ENCODE data around the gene MRPS18A. TPM values are rescaled to one million over a fixed set of nuclear protein-coding genes. Genes with fewer than 3 reads are reported as not detected.

MRPS18A gene
- total and polyA plus RNA-seq, 9 of the 15 experiments (the other 6 are each of a cell fraction or from before 2014, with no cell fraction given) = 87.5 to 243 (median 125) TPM

DNA sequence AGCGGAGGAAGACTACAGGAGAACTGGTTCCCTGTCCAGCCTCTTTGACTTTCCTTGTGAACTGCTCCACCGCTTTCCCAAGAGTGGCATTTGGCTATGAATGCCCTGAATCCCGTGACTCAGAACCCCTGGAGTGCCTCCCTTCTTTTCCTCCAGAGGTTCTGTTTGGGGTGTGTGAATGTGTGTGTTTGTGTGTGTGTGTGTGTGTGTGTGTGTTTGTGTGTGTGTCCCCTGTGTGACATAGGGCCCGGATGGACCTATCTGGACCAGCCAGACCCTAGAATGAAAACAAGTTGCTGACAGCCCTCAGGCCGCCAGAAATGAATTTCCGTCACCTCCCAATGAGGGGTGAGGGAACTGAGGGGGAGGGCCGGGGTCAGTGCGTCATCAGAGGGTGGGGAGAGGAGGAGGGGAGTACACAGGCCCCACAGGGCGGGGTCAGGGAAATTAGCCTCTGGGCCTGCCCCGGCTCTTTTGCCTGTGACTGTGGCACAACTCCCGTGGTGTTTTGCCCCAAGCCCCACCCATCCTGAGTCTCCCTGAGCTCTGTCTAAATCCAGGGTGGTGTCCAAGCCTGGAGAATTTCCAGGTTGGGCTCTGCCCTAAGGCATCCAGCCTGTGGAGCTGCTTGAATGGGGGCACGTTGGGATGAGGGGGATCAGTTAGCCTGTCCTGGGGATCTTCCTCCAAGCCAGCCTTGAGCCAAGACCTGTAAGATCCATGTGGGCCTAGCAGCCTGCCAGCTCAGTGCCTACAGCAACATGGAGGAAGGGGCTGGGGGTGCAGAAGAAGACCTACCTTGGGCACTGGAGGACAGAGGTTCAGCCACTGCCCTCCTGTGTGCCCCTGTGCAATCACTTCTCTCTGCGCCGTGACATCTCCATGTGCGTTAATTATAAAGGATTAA lies 15.2 kb upstream of the MRPS18A start (continued):
- TF ChIP-seq, protein P1, sequence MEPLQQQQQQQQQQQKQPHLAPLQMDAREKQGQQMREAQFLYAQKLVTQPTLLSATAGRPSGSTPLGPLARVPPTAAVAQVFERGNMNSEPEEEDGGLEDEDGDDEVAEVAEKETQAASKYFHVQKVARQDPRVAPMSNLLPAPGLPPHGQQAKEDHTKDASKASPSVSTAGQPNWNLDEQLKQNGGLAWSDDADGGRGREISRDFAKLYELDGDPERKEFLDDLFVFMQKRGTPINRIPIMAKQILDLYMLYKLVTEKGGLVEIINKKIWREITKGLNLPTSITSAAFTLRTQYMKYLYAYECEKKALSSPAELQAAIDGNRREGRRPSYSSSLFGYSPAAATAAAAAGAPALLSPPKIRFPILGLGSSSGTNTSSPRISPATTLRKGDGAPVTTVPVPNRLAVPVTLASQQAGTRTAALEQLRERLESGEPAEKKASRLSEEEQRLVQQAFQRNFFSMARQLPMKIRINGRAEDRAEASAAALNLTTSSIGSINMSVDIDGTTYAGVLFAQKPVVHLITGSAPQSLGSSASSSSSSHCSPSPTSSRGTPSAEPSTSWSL (CRISPR knock-in tag; IDR thresholded peaks at IDR 0.05; ENCODE audit: borderline replicate concordance) = no peak
- peak; percentile 79; the same call in 1 of the 2 replicates for TF ChIP-seq ZNF395 (CRISPR knock-in tag; IDR thresholded peaks at IDR 0.05)
- TF ChIP-seq, protein P2, sequence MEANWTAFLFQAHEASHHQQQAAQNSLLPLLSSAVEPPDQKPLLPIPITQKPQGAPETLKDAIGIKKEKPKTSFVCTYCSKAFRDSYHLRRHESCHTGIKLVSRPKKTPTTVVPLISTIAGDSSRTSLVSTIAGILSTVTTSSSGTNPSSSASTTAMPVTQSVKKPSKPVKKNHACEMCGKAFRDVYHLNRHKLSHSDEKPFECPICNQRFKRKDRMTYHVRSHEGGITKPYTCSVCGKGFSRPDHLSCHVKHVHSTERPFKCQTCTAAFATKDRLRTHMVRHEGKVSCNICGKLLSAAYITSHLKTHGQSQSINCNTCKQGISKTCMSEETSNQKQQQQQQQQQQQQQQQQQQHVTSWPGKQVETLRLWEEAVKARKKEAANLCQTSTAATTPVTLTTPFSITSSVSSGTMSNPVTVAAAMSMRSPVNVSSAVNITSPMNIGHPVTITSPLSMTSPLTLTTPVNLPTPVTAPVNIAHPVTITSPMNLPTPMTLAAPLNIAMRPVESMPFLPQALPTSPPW (CRISPR knock-in tag; IDR thresholded peaks at IDR 0.05) = peak; percentile 99
- no peak; the same call in 1 of the 2 replicates for TF ChIP-seq GABPA (tag; conservative IDR thresholded peaks at IDR 0.05; ENCODE audit: low read depth)
- no peak for TF ChIP-seq TCF7 (IDR thresholded peaks at IDR 0.05; ENCODE audit: borderline replicate concordance)
- TF ChIP-seq, protein P3, sequence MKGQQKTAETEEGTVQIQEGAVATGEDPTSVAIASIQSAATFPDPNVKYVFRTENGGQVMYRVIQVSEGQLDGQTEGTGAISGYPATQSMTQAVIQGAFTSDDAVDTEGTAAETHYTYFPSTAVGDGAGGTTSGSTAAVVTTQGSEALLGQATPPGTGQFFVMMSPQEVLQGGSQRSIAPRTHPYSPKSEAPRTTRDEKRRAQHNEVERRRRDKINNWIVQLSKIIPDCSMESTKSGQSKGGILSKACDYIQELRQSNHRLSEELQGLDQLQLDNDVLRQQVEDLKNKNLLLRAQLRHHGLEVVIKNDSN (CRISPR knock-in tag; IDR thresholded peaks at IDR 0.05) = no peak; the same call in 1 of the 2 replicates
- peak; percentile 54; the same call in 1 of the 2 replicates for TF ChIP-seq NFRKB (IDR thresholded peaks at IDR 0.05; ENCODE audit: low read depth)
- no peak for TF ChIP-seq TAF15 (IDR thresholded peaks at IDR 0.05; ENCODE audit: low read depth, low read length)
- no peak for TF ChIP-seq MCM2 (IDR thresholded peaks at IDR 0.05; ENCODE audit: low read depth)
- no peak for TF ChIP-seq KLF13 (tag; IDR thresholded peaks at IDR 0.05; ENCODE audit: borderline replicate concordance, low read depth)
- TF ChIP-seq BCLAF1 (IDR thresholded peaks at IDR 0.05; ENCODE audit: borderline replicate concordance in 1 of 2, control insufficient read depth in 1 of 2, low read depth in 2 of 2, low read length in 1 of 2) = peak; percentile 64 to 81; a peak in 2 of 4 replicates
- TF ChIP-seq RBBP5 (IDR thresholded peaks at IDR 0.05; ENCODE audit: borderline replicate concordance, insufficient read depth, low read length, poor library complexity, severe bottlenecking) = peak; percentile 64
- peak; percentile 85; the same call in 1 of the 2 replicates for TF ChIP-seq GATAD2A (IDR thresholded peaks at IDR 0.05)
